WTC11 (cell line): Measurements from ENCODE around the gene SLC12A4.

Experiments
- CBFB ChIP-seq: sonication (generic); formaldehyde crosslinking; IDR thresholded peaks from 2 replicates; pipeline ENCODE4 v1.8.1; 2022; ENCODE audit warnings: mild to moderate bottlenecking, low read depth, missing genetic modification reagents
- FOXJ3 ChIP-seq: sonication (generic); formaldehyde crosslinking; IDR thresholded peaks from 2 replicates; pipeline ENCODE4 v1.9.0; 2021; ENCODE audit warnings: missing genetic modification reagents, mild to moderate bottlenecking, borderline replicate concordance
- MXD4 ChIP-seq: fragments of 250-450 bp; sonication (Bioruptor Pico); IDR thresholded peaks from 2 replicates; pipeline ENCODE4 v1.8.0; 2021; ENCODE audit warnings: mild to moderate bottlenecking, moderate library complexity, borderline replicate concordance
- NR2C2 ChIP-seq: sonication (generic); formaldehyde crosslinking; IDR thresholded peaks from 2 replicates; pipeline ENCODE4 v1.8.0; 2022; ENCODE audit warnings: mild to moderate bottlenecking, missing genetic modification reagents
- RORB ChIP-seq: fragments of 250-450 bp; sonication (Bioruptor Pico); IDR thresholded peaks from 2 replicates; pipeline ENCODE4 v1.9.0; 2021; ENCODE audit warnings: mild to moderate bottlenecking
- STAT6 ChIP-seq: sonication (generic); formaldehyde crosslinking; conservative IDR thresholded peaks from 2 replicates; pipeline ENCODE4 v1.8.1; 2023; ENCODE audit warnings: mild to moderate bottlenecking, low read depth, missing genetic modification reagents, moderate library complexity
- USF2 ChIP-seq: sonication (generic); formaldehyde crosslinking; IDR thresholded peaks from 2 replicates; pipeline ENCODE4 v1.8.1; 2023; ENCODE audit warnings: mild to moderate bottlenecking, missing genetic modification reagents, moderate library complexity
- ZBTB43 ChIP-seq: sonication (generic); formaldehyde crosslinking; IDR thresholded peaks from 2 replicates; pipeline ENCODE4 v1.8.1; 2023; ENCODE audit warnings: mild to moderate bottlenecking, missing genetic modification reagents
- ZNF416 ChIP-seq: fragments of 250-450 bp; sonication (Bioruptor Pico); IDR thresholded peaks from 2 replicates; pipeline ENCODE4 v1.9.0; 2021; ENCODE audit warnings: mild to moderate bottlenecking, inconsistent platforms
- TF ChIP-seq, protein P1 (sequence below): fragments of 200-600 bp; IDR thresholded peaks from 2 replicates; pipeline ENCODE4 v1.8.0; 2022; ENCODE audit warnings: antibody characterized with exemption
- TF ChIP-seq, protein P2 (sequence below): sonication (generic); formaldehyde crosslinking; IDR thresholded peaks from 2 replicates; pipeline ENCODE4 v1.8.0; 2023; ENCODE audit warnings: missing genetic modification reagents
- TF ChIP-seq, protein P3 (sequence below): sonication (generic); formaldehyde crosslinking; IDR thresholded peaks from 2 replicates; pipeline ENCODE4 v1.8.1; 2022; ENCODE audit warnings: low read depth, missing genetic modification reagents, borderline replicate concordance

- TF ChIP-seq, protein P1, sequence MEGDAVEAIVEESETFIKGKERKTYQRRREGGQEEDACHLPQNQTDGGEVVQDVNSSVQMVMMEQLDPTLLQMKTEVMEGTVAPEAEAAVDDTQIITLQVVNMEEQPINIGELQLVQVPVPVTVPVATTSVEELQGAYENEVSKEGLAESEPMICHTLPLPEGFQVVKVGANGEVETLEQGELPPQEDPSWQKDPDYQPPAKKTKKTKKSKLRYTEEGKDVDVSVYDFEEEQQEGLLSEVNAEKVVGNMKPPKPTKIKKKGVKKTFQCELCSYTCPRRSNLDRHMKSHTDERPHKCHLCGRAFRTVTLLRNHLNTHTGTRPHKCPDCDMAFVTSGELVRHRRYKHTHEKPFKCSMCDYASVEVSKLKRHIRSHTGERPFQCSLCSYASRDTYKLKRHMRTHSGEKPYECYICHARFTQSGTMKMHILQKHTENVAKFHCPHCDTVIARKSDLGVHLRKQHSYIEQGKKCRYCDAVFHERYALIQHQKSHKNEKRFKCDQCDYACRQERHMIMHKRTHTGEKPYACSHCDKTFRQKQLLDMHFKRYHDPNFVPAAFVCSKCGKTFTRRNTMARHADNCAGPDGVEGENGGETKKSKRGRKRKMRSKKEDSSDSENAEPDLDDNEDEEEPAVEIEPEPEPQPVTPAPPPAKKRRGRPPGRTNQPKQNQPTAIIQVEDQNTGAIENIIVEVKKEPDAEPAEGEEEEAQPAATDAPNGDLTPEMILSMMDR: no peak
- no peak for TF ChIP-seq RORB
- TF ChIP-seq MXD4 (CRISPR knock-in tag): no peak
- TF ChIP-seq FOXJ3 (CRISPR knock-in tag): no peak
- TF ChIP-seq ZBTB43 (CRISPR knock-in tag): no peak
- TF ChIP-seq STAT6 (CRISPR knock-in tag): no peak
- TF ChIP-seq ZNF416: no peak
- no peak for TF ChIP-seq USF2
- TF ChIP-seq, protein P2, sequence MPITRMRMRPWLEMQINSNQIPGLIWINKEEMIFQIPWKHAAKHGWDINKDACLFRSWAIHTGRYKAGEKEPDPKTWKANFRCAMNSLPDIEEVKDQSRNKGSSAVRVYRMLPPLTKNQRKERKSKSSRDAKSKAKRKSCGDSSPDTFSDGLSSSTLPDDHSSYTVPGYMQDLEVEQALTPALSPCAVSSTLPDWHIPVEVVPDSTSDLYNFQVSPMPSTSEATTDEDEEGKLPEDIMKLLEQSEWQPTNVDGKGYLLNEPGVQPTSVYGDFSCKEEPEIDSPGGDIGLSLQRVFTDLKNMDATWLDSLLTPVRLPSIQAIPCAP: no peak
- TF ChIP-seq, protein P3, sequence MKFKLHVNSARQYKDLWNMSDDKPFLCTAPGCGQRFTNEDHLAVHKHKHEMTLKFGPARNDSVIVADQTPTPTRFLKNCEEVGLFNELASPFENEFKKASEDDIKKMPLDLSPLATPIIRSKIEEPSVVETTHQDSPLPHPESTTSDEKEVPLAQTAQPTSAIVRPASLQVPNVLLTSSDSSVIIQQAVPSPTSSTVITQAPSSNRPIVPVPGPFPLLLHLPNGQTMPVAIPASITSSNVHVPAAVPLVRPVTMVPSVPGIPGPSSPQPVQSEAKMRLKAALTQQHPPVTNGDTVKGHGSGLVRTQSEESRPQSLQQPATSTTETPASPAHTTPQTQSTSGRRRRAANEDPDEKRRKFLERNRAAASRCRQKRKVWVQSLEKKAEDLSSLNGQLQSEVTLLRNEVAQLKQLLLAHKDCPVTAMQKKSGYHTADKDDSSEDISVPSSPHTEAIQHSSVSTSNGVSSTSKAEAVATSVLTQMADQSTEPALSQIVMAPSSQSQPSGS (CRISPR knock-in tag): no peak
- TF ChIP-seq NR2C2 (CRISPR knock-in tag): no peak
- TF ChIP-seq CBFB (CRISPR knock-in tag): no peak
Observed at GRCh38 chr16:67934306-67935100, 33.9 kb downstream of the SLC12A4 start.
